Measurements from ENCODE around the gene RTKN. TPM values are rescaled to one million over a fixed set of nuclear protein-coding genes. Genes with fewer than 3 reads are reported as not detected.
A peak's percentile ranks its signal among the peaks of the same experiment; 100 is the strongest.

Gene RTKN
- total and polyA plus RNA-seq, 4 donors = 27.8 to 98.0 (median 73.0) TPM

DNA sequence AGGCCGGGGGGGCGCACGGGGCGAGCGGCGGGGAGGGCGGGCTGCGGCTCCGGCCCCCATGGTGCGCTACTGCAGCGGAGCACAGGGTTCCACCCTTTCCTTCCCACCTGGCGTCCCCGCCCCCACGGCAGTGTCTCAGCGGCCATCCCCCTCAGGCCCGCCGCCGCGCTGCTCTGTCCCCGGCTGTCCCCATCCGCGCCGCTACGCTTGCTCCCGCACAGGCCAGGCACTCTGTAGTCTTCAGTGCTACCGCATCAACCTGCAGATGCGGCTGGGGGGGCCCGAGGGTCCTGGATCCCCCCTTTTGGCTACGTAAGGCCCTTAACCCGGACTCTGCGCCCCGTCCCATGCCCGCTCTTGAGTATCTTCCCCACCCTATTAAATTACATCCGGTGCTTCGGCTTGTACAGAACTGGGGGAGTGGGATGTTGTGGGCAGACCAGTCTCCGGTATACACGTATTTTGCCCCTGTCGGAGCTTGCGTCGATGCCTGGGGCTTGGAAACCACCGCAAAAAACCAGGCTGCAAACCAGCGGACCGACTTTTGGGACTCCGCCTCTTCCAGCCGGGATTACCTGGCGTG, 15.9 kb upstream of the RTKN start:
- peak overlapping the region; percentile 97 to 99 for H3K27ac ChIP-seq (ENCODE audit: low read depth in 1 of 2, low read length in 2 of 2)
- WGBS = under 1% methylated on average over 46 of the region's 46 CpGs
- H3K36me3 ChIP-seq (ENCODE audit: control insufficient read depth in 4 of 4, insufficient read depth in 3 of 4, low read depth in 1 of 4, low read length in 3 of 4) = peaks cover 3 to 13% (median 5%) of the 10 kb centered on the region in 4 donors
- TF ChIP-seq REST (IDR thresholded peaks at IDR 0.05) = peak; percentile 84
- TF ChIP-seq JUND (IDR thresholded peaks at IDR 0.05) = no peak
- TF ChIP-seq NR2F2 (IDR thresholded peaks at IDR 0.05) = no peak
- peaks cover 5 to 40% (median 34%) of the 10 kb centered on the region in 4 donors for H3K4me1 ChIP-seq (ENCODE audit: control insufficient read depth in 4 of 4, insufficient read depth in 4 of 4, low read length in 3 of 4)
- peak overlapping the region; percentile 65 to 76 (median 75) for H3K4me3 ChIP-seq (ENCODE audit: low read depth in 1 of 3, low read length in 3 of 3)
- no peaks in the 10 kb centered on the region for H3K27me3 ChIP-seq (ENCODE audit: control insufficient read depth in 4 of 4, insufficient read depth in 4 of 4, low read length in 3 of 4)
- peak overlapping the region; percentile 76 to 90 for H3K9ac ChIP-seq (ENCODE audit: low read depth in 1 of 2, low read length in 2 of 2)
- no peaks in the 10 kb centered on the region for H3K9me3 ChIP-seq (ENCODE audit: control insufficient read depth in 4 of 4, low read length in 3 of 4)
- DNase-seq (ENCODE audit: low spot score) = peak; percentile 79

GRCh38 chr2:74457129-74457548, 15.4 kb upstream of the RTKN start:
- no peak for DNase-seq (ENCODE audit: low spot score)
- Histone ChIP-seq H3K27me3 (ENCODE audit: control insufficient read depth in 4 of 4, insufficient read depth in 4 of 4, low read length in 3 of 4) (no peaks in the 10 kb centered on the region), H3K36me3 (ENCODE audit: control insufficient read depth in 4 of 4, insufficient read depth in 3 of 4, low read depth in 1 of 4, low read length in 3 of 4) (peaks cover 0 to 8% (median 5%) of the 10 kb centered on the region in 4 donors), H3K4me1 (ENCODE audit: control insufficient read depth in 4 of 4, insufficient read depth in 4 of 4, low read length in 3 of 4) (peaks cover 5 to 40% (median 34%) of the 10 kb centered on the region in 4 donors), H3K9ac (ENCODE audit: low read depth in 1 of 2, low read length in 2 of 2) (no peak overlapping the region), H3K4me3 (ENCODE audit: low read depth in 1 of 3, low read length in 3 of 3) (peak overlapping the region; percentile 44 to 75 (median 65)), H3K9me3 (ENCODE audit: control insufficient read depth in 4 of 4, low read length in 3 of 4) (no peaks in the 10 kb centered on the region), H3K27ac (ENCODE audit: low read depth in 1 of 2, low read length in 2 of 2) (peak overlapping the region; percentile 97 to 99)
- WGBS = under 1% methylated on average over 27 of the region's 27 CpGs
- TF ChIP-seq FOXA1 (IDR thresholded peaks at IDR 0.05) = no peak
- TF ChIP-seq NR2F2 (IDR thresholded peaks at IDR 0.05) = no peak
- no peak for TF ChIP-seq FOXA2 (IDR thresholded peaks at IDR 0.05)
- TF ChIP-seq YY1 (IDR thresholded peaks at IDR 0.05) = no peak
- no peak for TF ChIP-seq ZBTB33 (IDR thresholded peaks at IDR 0.05)
- no peak for TF ChIP-seq TAF1 (conservative IDR thresholded peaks at IDR 0.05)
- no peak for TF ChIP-seq GABPA (IDR thresholded peaks at IDR 0.05 in 1 of 2, conservative IDR thresholded peaks at IDR 0.05 in 1 of 2)
- no peak for TF ChIP-seq EGR1 (IDR thresholded peaks at IDR 0.05; ENCODE audit: low read depth in 2 of 2)
- no peak for TF ChIP-seq ATF3 (IDR thresholded peaks at IDR 0.05)
- no peak for TF ChIP-seq REST (IDR thresholded peaks at IDR 0.05)
- TF ChIP-seq HNF4A (conservative IDR thresholded peaks at IDR 0.05) = no peak
- TF ChIP-seq HNF4G (IDR thresholded peaks at IDR 0.05) = no peak
- TF ChIP-seq SP1 (IDR thresholded peaks at IDR 0.05) = no peak
- TF ChIP-seq RXRA (IDR thresholded peaks at IDR 0.05) = no peak
- TF ChIP-seq RAD21 (IDR thresholded peaks at IDR 0.05) = no peak
- no peak for TF ChIP-seq MAX (IDR thresholded peaks at IDR 0.05)
- TF ChIP-seq CTCF (IDR thresholded peaks at IDR 0.05; ENCODE audit: low read depth, low read length, missing input control) = no peak
- no peak for TF ChIP-seq JUND (IDR thresholded peaks at IDR 0.05)

Measured in liver (tissue), 9 donors.